GM18526 (cell line): ENCODE results near the gene CD46.

Experiments
- POLR2A ChIP-seq: IDR thresholded peaks from 3 replicates; pipeline ENCODE4 v1.6.1; 2011; ENCODE audit not compliant: insufficient read length; ENCODE audit errors: extremely low read depth

The CD46 gene

DNA sequence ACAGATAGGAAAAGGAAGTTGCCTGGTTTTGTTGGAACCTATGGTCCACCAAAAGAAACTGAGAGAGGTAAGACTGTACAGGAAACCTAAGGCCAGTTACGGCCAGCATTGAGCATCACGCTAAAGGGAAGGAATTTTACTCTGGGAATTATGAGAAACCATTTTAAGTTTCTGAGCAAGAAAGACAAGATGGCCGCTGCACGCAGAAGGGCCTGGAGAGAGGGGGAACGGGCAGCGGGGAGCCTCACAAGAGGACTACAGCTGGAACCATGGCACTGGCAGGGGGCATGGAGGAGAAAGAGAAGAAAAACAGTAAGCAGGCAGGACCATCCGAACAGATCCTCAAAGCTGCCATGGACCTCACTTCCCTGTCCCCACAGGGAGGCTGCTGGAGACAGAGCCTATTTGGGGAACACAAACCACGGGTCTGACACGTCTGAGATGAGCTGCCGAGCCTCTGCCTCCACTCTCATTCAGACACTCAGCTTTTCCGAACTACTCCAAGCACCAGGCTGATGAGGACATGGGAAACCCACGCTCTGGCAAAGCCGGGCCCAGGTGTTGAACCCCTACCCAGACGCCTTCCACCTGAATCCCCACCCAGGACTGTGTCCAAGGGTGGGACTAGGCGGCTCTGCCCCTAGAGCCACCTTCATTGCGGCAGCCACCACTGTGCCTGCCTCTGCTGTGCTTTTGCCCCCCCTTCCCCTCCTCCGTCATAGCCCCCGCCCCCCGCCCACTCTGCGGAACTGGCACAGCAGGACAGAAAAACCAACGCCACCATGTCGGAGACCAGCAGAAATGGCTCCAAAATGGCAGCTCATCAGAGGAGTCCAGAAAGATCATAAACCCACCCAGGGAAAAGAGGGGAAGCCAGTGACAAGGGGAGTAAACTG lies 69.0 kb downstream of the CD46 start:
- TF ChIP-seq POLR2A = no peak

DNA sequence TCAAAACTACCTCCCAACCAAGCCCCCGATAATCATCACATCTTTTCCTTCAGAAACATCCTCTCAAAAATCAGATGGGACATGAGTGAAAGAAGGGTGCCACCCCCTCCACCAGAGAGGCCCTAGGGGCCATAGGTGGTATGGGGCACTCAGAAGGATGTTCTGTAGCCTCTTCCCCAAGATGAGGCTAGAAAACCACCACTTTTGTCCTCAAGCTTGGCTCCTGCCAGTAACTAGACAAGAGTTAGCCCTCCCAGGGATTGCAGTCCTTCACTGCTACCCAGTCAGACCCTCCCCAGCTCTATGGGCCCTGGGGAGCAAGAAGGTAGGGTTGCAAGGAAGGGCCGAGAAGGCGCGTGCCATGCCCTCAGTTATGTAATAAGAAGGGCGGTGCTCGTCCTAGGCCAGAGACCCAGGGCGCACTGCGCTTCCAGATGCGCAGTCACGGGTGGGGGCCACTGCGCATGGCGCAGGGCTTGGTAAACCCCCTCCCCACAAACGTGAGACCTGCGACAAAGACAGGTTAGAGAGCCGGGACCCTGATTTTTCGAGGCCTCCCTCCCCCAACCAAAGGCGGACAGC lies 69.7 kb downstream of the CD46 start:
- TF ChIP-seq POLR2A = no peak

DNA sequence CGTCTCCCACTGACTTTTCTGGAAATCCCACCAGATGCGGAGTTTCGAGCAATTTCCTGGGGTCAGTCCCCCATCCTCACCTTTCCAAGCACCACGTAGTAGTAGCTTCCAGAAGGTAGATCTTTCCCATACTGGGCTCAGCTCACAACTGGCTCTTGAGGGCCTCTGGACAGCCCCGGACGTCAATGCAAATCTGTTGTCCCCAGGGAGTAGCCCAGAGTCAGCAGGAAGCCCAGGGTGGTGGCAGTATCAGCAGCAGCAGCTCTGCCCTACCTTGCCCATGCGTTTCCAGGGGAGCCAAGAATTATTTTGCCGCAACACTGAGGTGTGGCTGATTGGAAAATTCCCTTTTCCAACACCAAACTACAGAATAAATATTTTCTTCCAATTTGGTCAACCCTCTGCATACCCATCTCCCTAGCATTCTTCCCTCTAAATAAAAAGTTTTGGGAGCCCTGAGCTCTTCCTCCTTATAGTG lies 70.3 kb downstream of the CD46 start:
- TF ChIP-seq POLR2A = peak; percentile 40

- TF ChIP-seq POLR2A = peak; percentile 59
Measured at GRCh38 chr1:207822602-207823451, 71.0 kb downstream of the CD46 start.

GRCh38 chr1:207823531-207823879 lies 71.7 kb downstream of the CD46 start:
- no peak for TF ChIP-seq POLR2A

- peak; percentile 50 for TF ChIP-seq POLR2A
Measured at GRCh38 chr1:207823880-207824566, 72.2 kb downstream of the CD46 start.

GRCh38 chr1:207824691-207825408 lies 73.0 kb downstream of the CD46 start:
- TF ChIP-seq POLR2A = no peak

DNA sequence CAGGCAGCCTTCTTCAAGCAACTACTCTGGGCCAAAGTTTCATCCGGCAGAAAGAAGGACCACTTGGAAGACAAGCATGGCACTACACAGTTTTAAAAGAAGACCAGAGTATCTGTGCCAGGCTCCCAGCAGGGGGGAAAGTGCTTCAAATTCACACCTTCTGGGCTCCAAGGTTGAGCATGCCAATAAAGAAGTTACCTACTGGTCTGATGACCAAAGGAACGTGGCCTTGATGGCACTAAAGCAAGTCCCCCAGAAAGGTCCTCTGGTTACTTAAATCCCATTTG lies 73.5 kb downstream of the CD46 start:
- TF ChIP-seq POLR2A = no peak

- TF ChIP-seq POLR2A = peak; percentile 50
Measured at GRCh38 chr1:207825719-207826556, 74.1 kb downstream of the CD46 start.

DNA sequence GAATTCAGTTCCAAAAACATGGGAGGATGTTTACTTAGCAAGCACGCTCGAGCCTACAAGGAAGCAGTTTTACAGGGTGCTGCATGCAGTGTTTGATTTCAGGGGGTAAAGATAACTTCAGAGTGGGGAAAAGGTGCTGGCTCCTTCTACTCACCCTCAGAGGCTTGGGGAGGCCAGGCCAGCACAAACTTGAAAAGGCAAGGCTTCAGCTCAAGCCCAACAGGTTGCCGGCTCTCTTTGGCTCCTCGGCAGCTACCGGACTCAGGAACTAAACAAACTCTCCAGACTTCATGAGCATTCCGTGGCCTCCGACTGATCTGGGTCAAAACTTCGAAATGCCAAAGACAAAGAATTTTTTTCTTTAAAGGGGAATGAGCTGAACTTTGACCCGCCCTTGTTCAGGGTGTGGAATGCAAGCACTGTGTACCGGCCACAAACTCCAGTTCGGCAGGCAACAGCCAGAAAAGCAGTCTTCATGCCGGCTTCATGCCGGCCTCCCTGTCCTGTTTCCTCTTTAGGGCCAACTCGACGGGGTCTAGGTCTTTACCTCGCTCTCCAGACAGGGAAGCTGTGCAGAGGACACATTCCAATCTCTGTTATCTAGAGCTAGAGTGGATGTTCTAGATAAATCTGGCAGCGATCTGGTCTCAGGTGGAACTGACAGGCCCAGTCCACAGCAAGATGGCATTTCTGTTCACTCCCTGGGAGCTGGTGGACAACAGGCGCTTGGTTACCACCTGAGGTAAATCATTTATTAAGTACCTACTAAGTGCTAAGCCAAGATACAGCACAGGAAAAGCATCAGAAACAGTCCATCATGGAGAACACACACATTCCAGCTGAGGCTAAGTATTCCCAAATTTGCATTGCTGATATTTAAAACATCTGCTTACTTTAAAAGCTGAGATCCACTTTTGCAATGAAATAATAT lies 75.0 kb downstream of the CD46 start:
- TF ChIP-seq POLR2A = no peak

DNA sequence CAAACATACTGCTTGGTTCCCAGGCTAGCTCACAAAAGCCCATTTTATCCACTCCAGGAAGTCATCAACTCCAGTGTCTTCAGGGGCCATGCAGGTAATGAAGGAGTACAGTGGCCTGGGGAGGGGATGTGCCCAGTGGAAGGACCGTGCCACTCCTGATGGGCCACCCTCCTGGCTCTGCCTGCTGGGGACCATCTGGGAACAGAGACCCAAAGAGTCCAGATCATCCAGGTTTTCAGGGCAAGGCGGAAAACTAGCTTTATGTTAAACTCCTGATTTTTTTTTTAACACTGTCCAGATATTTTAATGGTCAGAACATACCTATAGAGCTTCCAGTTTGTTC lies 75.6 kb downstream of the CD46 start:
- TF ChIP-seq POLR2A = no peak

DNA sequence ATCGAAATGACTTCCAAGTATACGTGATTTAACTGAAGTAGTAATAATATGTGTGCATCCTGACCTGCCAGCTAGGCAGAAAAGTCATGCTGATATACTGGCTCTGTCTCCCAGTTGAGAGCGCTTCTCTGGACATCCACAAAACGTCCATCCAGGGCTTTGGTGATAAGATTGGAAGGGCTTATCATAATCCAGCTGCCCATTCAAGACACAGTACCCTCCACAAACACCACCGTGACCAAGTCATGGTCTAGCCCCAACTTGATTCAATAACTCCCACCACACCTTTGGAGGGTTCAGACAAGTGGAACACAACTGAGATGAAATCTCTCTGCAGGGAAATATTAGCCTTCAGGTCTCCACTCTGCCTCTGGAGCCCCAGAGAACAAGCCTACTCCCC lies 76.2 kb downstream of the CD46 start:
- TF ChIP-seq POLR2A = no peak

DNA sequence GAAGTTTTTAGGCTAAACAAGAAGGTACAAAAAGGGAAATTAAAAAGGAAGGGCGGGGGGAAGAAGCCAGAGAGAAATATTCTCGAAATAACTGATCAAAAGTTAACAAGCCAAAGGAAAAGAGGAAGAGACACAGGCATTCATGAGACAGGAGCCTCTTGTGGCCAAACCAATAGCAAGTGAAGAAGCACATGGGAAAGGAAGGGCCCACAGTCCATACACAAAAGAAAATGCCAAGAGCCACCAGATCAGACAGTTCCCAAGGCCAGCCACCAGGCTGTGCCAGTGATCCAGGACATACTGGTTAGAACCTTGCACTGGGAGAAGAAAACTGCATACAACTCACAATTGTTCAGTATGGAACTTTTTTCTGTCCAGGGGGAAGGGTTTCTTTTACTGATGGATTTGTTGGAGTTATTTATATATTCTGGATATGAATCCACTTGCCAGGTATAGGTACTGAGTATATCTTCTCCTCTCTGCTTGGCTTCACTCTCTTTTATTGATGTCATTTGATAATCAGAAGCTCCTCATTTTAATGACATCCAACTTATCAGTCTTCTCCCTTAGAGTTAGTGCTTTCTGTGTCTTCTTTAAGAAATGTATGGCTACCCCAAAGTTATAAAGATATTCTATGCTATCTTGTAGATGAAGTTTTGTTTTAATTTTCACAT lies 76.8 kb downstream of the CD46 start:
- TF ChIP-seq POLR2A = no peak

GRCh38 chr1:207829576-207829975 lies 77.7 kb downstream of the CD46 start:
- no peak for TF ChIP-seq POLR2A
